Measurements from ENCODE around the gene IDH3A. TPM values are rescaled to one million over a fixed set of nuclear protein-coding genes. Genes with fewer than 3 reads are reported as not detected.

The IDH3A gene
- total RNA-seq, 1 donor from 2014 or later, result 19.3 TPM

Other genes starting within 250 kb of the IDH3A start
- gene TBC1D2B, start 71.7 kb upstream of the IDH3A start, total RNA-seq (ENCODE audit: low replicate concordance), result 11.7 and 18.6 TPM in 2 replicates
- gene SH2D7, start 56.8 kb upstream of the IDH3A start, total RNA-seq (ENCODE audit: low replicate concordance), result not detected in 2 replicates
- gene CIB2, start 17.9 kb upstream of the IDH3A start, total RNA-seq (ENCODE audit: low replicate concordance), result 40.6 and 52.0 TPM in 2 replicates
- gene ACSBG1, start 85.2 kb downstream of the IDH3A start, total RNA-seq (ENCODE audit: low replicate concordance), result 0.11 and 0.22 TPM in 2 replicates
- gene DNAJA4, start 115.2 kb downstream of the IDH3A start, total RNA-seq (ENCODE audit: low replicate concordance), result 0.12 TPM in 1 of 2 replicates, not detected in the other
- 76.0 and 78.4 TPM in 2 replicates for gene SKIC8, start 150.2 kb downstream of the IDH3A start, total RNA-seq (ENCODE audit: low replicate concordance)
- 320 and 454 TPM in 2 replicates for gene CRABP1, start 191.0 kb downstream of the IDH3A start, total RNA-seq (ENCODE audit: low replicate concordance)

Measured in neural progenitor cell (in vitro differentiated cells).